ENCODE results near the gene PSMD8. TPM values are rescaled to one million over a fixed set of nuclear protein-coding genes. Genes with fewer than 3 reads are reported as not detected.
A peak's percentile ranks its signal among the peaks of the same experiment; 100 is the strongest.

The PSMD8 gene
- total RNA-seq, 2 donors from 2014 or later: 121 to 139 TPM

- intact Hi-C loops (cut with DNase I): loop anchor here in 1 of 2 donors (2.0 kb wide), 1 partner anchor 1002 kb away; no protein-coding TSS in a partner anchor
- DNase-seq (ENCODE audit: low spot score): no peak
Measured at GRCh38 chr19:38385057-38385803, 10.9 kb downstream of the PSMD8 start.

GRCh38 chr19:38385804-38386257 is 11.5 kb downstream of the PSMD8 start:
- intact Hi-C loops (cut with DNase I): loop anchor here in 1 of 2 donors (2.0 kb wide), 1 partner anchor 1001 kb away; no protein-coding TSS in a partner anchor
- DNase-seq (ENCODE audit: low spot score): no peak

- no peak for DNase-seq (ENCODE audit: low spot score)
- intact Hi-C loops (cut with DNase I): no loop called here
Measured at GRCh38 chr19:38386300-38386970, 12.1 kb downstream of the PSMD8 start.

- DNase-seq (ENCODE audit: low spot score): no peak
- intact Hi-C loops (cut with DNase I): no loop called here
Measured at GRCh38 chr19:38386971-38387549, 12.7 kb downstream of the PSMD8 start.

- intact Hi-C loops (cut with DNase I): no loop called here
Measured at GRCh38 chr19:38387550-38388348, 13.4 kb downstream of the PSMD8 start, which contains the start of gene GGN. Gene GGN, minus strand, starts transcription at chr19:38388034. Its CDS starts 773 bp downstream, at chr19:38387261.

GRCh38 chr19:38388349-38389100 is 14.2 kb downstream of the PSMD8 start, which contains the start of gene SPRED3:
Gene SPRED3, plus strand, starts transcription at chr19:38388697. Its CDS starts 1,606 bp downstream, at chr19:38390303.
- intact Hi-C loops (cut with DNase I): no loop called here
- DNase-seq (ENCODE audit: low spot score): no peak

More at GRCh38 chr19:38387550-38388348, 13.4 kb downstream of the PSMD8 start, which contains the start of gene GGN:
- peak; percentile 93 for DNase-seq (ENCODE audit: low spot score)

GRCh38 chr19:38389101-38389925 is 14.9 kb downstream of the PSMD8 start:
- intact Hi-C loops (cut with DNase I): no loop called here
- DNase-seq (ENCODE audit: low spot score): no peak

- intact Hi-C loops (cut with DNase I): no loop called here
Measured at GRCh38 chr19:38389957-38390924, 15.9 kb downstream of the PSMD8 start.

GRCh38 chr19:38391911-38392464 is 17.6 kb downstream of the PSMD8 start:
- intact Hi-C loops (cut with DNase I): no loop called here
- no peak for DNase-seq (ENCODE audit: low spot score)

More at GRCh38 chr19:38389957-38390924, 15.9 kb downstream of the PSMD8 start:
- no peak for DNase-seq (ENCODE audit: low spot score)

- no peak for DNase-seq (ENCODE audit: low spot score)
- intact Hi-C loops (cut with DNase I): no loop called here
Measured at GRCh38 chr19:38392707-38393308, 18.4 kb downstream of the PSMD8 start.

GRCh38 chr19:38394488-38394887 is 20.1 kb downstream of the PSMD8 start:
- intact Hi-C loops (cut with DNase I): no loop called here
- no peak for DNase-seq (ENCODE audit: low spot score)

- no peak for DNase-seq (ENCODE audit: low spot score)
Measured at GRCh38 chr19:38395381-38396114, 21.2 kb downstream of the PSMD8 start.

GRCh38 chr19:38399081-38399480 is 24.7 kb downstream of the PSMD8 start:
- intact Hi-C loops (cut with DNase I): no loop called here
- no peak for DNase-seq (ENCODE audit: low spot score)

More at GRCh38 chr19:38395381-38396114, 21.2 kb downstream of the PSMD8 start:
- intact Hi-C loops (cut with DNase I): no loop called here

- no peak for DNase-seq (ENCODE audit: low spot score)
- intact Hi-C loops (cut with DNase I): no loop called here
Measured at GRCh38 chr19:38399537-38399936, 25.2 kb downstream of the PSMD8 start.

- intact Hi-C loops (cut with DNase I): loop anchor here (10.0 kb wide), 2 partner anchors 114 to 234 kb away; no protein-coding TSS in a partner anchor
- DNase-seq (ENCODE audit: low spot score): no peak
Measured at GRCh38 chr19:38400361-38400760, 26.0 kb downstream of the PSMD8 start.
